ENCODE results near the gene RIC3.

- no peak for TF ChIP-seq CTCF (IDR thresholded peaks at IDR 0.05; ENCODE audit: low read length)
- no peak for TF ChIP-seq EZH2 (optimal IDR thresholded peaks at IDR 0.05; ENCODE audit: low read depth, low read length)
Observed at GRCh38 chr11:8196749-8197148, 27.9 kb upstream of the RIC3 start.

Data from MM.1S (cell line).